HepG2 (cell line): ENCODE measurements around the gene SPAG4. TPM values are rescaled to one million over a fixed set of nuclear protein-coding genes. Genes with fewer than 3 reads are reported as not detected.

Experiments
- ATAC-seq: fragments of 200-7000 bp; cut with Tn5 transposase; 3 replicates; pipeline ENCODE4 v1.9.1; 2020; ENCODE audit warnings: mild to moderate bottlenecking, moderate library complexity
- BruUV-seq: library from RNA; stranded (reverse); fragments of 400-500 nt; replicated peaks from 2 replicates; lab custom pipeline; 2021; lab: Mats Ljungman, UMichigan
- CTCF ChIA-PET: fragments of 300-600 bp; formaldehyde crosslinking; extraction: SDS; loops from one replicate; lab custom pipeline; 2021; ENCODE audit warnings: low total read pairs, inconsistent platforms, low intra/inter-chr PET ratio; lab: Yijun Ruan, JAX
- POLR2A ChIA-PET: fragments of 350-600 bp; sonication (Branson Sonifier 250); formaldehyde crosslinking; loops from one replicate; lab custom pipeline; 2020; ENCODE audit warnings: antibody characterized with exemption, inconsistent platforms; lab: Yijun Ruan, JAX
- DNase-seq: peaks from one replicate; pipeline ENCODE4 v3.0.0-alpha.2; 2015; ENCODE audit warnings: low spot score
- FAIRE-seq: peaks from 3 replicates; lab custom pipeline; 2011; peaks lifted over from hg19 to GRCh38; lab: Jason Lieb, UNC
- H2AFZ ChIP-seq: one replicate; pipeline ENCODE4 v1.6.1; 2011; ENCODE audit warnings: low read length, inconsistent platforms
- H3K27ac ChIP-seq: fragments of 300-600 bp; 3 replicates; pipeline ENCODE4 v1.8.0; 2011; ENCODE audit warnings: mixed run types, mild to moderate bottlenecking, mixed read lengths, low read length, inconsistent platforms; ENCODE audit not compliant: insufficient read depth; ENCODE audit errors: extremely low read length
- H3K27me3 ChIP-seq, 2 experiments: fragments of 200-600 bp in 1 of 2; 2 replicates in 1 of 2; 3 replicates in 1 of 2; pipeline versions ENCODE4 v1.6.0 to v1.8.0; 2011; ENCODE audit warnings: low read length in 2 of 2, mild to moderate bottlenecking in 2 of 2, moderate library complexity in 2 of 2, inconsistent platforms in 1 of 2; ENCODE audit not compliant: insufficient read depth in 2 of 2, control insufficient read depth in 1 of 2
- H3K36me3 ChIP-seq, 2 experiments: fragments of 200-600 bp in 1 of 2; replicated peaks in 1 of 2; 2 replicates in 1 of 2; 3 replicates in 1 of 2; pipeline versions ENCODE4 v1.5.1 to v1.8.0; 2011; ENCODE audit warnings: low read length in 2 of 2, inconsistent platforms in 1 of 2; ENCODE audit not compliant: insufficient read depth in 2 of 2, control insufficient read depth in 1 of 2
- H3K4me1 ChIP-seq: 2 replicates; pipeline ENCODE4 v1.5.1; 2012; ENCODE audit warnings: low read length, inconsistent platforms; ENCODE audit not compliant: insufficient read depth
- H3K4me2 ChIP-seq: 2 replicates; pipeline ENCODE4 v1.6.0; 2011; ENCODE audit warnings: low read depth, low read length, inconsistent platforms
- H3K4me3 ChIP-seq, 3 experiments: fragments of 200-600 bp in 1 of 3; sonication (generic), shearing (Covaris generic) in 1 of 3; replicated peaks in 1 of 3; 2 replicates each; pipeline ENCODE4 v1.5.1; 2011 to 2016; ENCODE audit warnings: low read length in 3 of 3, inconsistent platforms in 2 of 3, low read depth in 2 of 3, mild to moderate bottlenecking in 2 of 3, control low read depth in 1 of 3, mixed read lengths in 1 of 3; ENCODE audit not compliant: insufficient read depth in 1 of 3
- H3K79me2 ChIP-seq: one replicate; pipeline ENCODE4 v1.6.1; 2011; ENCODE audit warnings: low read length, inconsistent platforms; ENCODE audit not compliant: insufficient read depth
- H3K9ac ChIP-seq: 2 replicates; pipeline ENCODE4 v1.6.0; 2011; ENCODE audit warnings: mild to moderate bottlenecking, low read depth, low read length, inconsistent platforms; ENCODE audit not compliant: insufficient read depth
- H3K9me3 ChIP-seq: 2 replicates; pipeline ENCODE4 v1.5.1; 2012; ENCODE audit warnings: mild to moderate bottlenecking, low read length
- H4K20me1 ChIP-seq: 2 replicates; pipeline ENCODE4 v1.6.0; 2011; ENCODE audit warnings: inconsistent platforms, mild to moderate bottlenecking, low read length, moderate library complexity; ENCODE audit not compliant: insufficient read depth
- KAT8 ChIP-seq: IDR thresholded peaks from 2 replicates; pipeline ENCODE4 v1.6.1; 2016; ENCODE audit warnings: missing genetic modification reagents, missing compliant biosample characterization
- KDM2A ChIP-seq: sonication (generic); formaldehyde crosslinking; IDR thresholded peaks from 2 replicates; pipeline ENCODE4 v1.4.0; 2020; ENCODE audit warnings: low read depth, missing genetic modification reagents, borderline replicate concordance
- LRRFIP1 ChIP-seq: sonication (generic); formaldehyde crosslinking; conservative IDR thresholded peaks from 2 replicates; pipeline ENCODE4 v1.4.0; 2020; ENCODE audit warnings: missing genetic modification reagents
- SIN3B ChIP-seq: fragments of 150-350 bp; IDR thresholded peaks from 2 replicates; pipeline ENCODE4 v1.6.1; 2014; ENCODE audit warnings: low read length
- SIX4 ChIP-seq: sonication (generic); formaldehyde crosslinking; IDR thresholded peaks from 2 replicates; pipeline ENCODE4 v1.4.0; 2020; ENCODE audit warnings: missing genetic modification reagents
- ZNF589 ChIP-seq: sonication (generic); formaldehyde crosslinking; conservative IDR thresholded peaks from 2 replicates; pipeline ENCODE4 v1.8.0; 2022; ENCODE audit warnings: mild to moderate bottlenecking, moderate library complexity, missing genetic modification reagents
- ZNF615 ChIP-seq: sonication (generic); formaldehyde crosslinking; IDR thresholded peaks from 2 replicates; pipeline ENCODE4 v1.5.0; 2020; ENCODE audit warnings: mild to moderate bottlenecking, missing genetic modification reagents, borderline replicate concordance
- ZNF652 ChIP-seq: IDR thresholded peaks from 2 replicates; pipeline ENCODE4 v1.6.1; 2016; ENCODE audit warnings: low read depth, borderline replicate concordance
- ZNF776 ChIP-seq: sonication (generic); formaldehyde crosslinking; IDR thresholded peaks from 2 replicates; pipeline ENCODE4 v1.4.0; 2020; ENCODE audit warnings: mild to moderate bottlenecking, missing genetic modification reagents
- WGBS: methylation state at CpG from one replicate; pipeline ENCODE4 v1.1.6; 2017; ENCODE audit warnings: low lambda C conversion rate; 5-methylcytosine and 5-hydroxymethylcytosine counted together
- in situ Hi-C: cut with HindIII; loops from 2 replicates; pipeline ENCODE4 v1.10.0; 2017; ENCODE audit warnings: low pct_unique_long_range_greater_than_20kb; ENCODE audit not compliant: extremely low pct_ligation_motif_present
- intact Hi-C: fragments of 100-400 bp; cut with micrococcal nuclease; formaldehyde crosslinking; loops from one replicate; pipeline ENCODE4 v1.10.0; 2022; ENCODE audit not compliant: unreplicated experiment
- polyA plus RNA-seq, 8 experiments: library from polyadenylated mRNA; depleted of rRNA in 3 of 8; stranded (reverse) in 7 of 8; unstranded in 1 of 8; fragments of >200 nt; fragmentation: Illumina TruSeq in 4 of 8; extraction: Trizol in 4 of 8; gene quantifications; 2 replicates each; pipeline versions ENCODE4 v1.2.1 to v1.2.3, GENCODE V29; 2011 to 2016; ENCODE audit warnings: low read depth in 4 of 8, missing spikeins in 1 of 8, mixed read lengths in 1 of 8; ENCODE audit not compliant: insufficient read depth in 1 of 8
- total RNA-seq, 5 experiments: library from RNA; depleted of rRNA; stranded (reverse); fragments of >200 nt; fragmentation: Illumina TruSeq; extraction: Trizol; gene quantifications; 2 replicates each; pipeline ENCODE4 v1.2.3, GENCODE V29; 2016; ENCODE audit warnings: low read depth in 1 of 5

The SPAG4 gene
- total and polyA plus RNA-seq, 2 of the 13 experiments (the other 11 are each of a cell fraction or from before 2014, with no cell fraction given): 5.8 to 137 TPM

- no peaks in the 10 kb centered on the region for H3K79me2 ChIP-seq
- no peaks in the 10 kb centered on the region for H3K36me3 ChIP-seq
- FAIRE-seq: no peak
- H3K4me1 ChIP-seq: peaks cover 29% of the 10 kb centered on the region
- intact Hi-C loops: no loop called here
- ATAC-seq: no peak
- H2AFZ ChIP-seq: no peak overlapping the region
- DNase-seq: no peak
- no peak overlapping the region for H3K4me3 ChIP-seq
- ChIA-PET CTCF (interaction anchor here (1.0 to 1.3 kb wide), 2 partner anchors 13 to 34 kb away, joined by 3 read pairs; no protein-coding TSS in a partner anchor), POLR2A (interaction anchor here (3.7 kb wide), 1 partner anchor 13 kb away, joined by 17 read pairs; the partner anchor contains the start of gene SPAG4)
- in situ Hi-C loops: loop anchor here (5.0 kb wide), 1 partner anchor 141 kb away; no protein-coding TSS in a partner anchor
- no peak for TF ChIP-seq SIX4 (CRISPR knock-in tag)
- no peak for TF ChIP-seq ZNF589
- TF ChIP-seq ZNF776 (CRISPR knock-in tag): no peak
- no peak for TF ChIP-seq LRRFIP1 (CRISPR knock-in tag)
- TF ChIP-seq KAT8 (CRISPR knock-in tag): no peak
- 0 out of 2 replicates have a peak, but pooled peaks have one; percentile 28 for TF ChIP-seq ZNF615 (CRISPR knock-in tag)
- TF ChIP-seq KDM2A: peak; percentile 1; the same call in 1 of the 2 replicates
- 0 out of 2 replicates have a peak, but pooled peaks have one; percentile 28 for TF ChIP-seq ZNF652 (CRISPR knock-in tag)
- TF ChIP-seq SIN3B: no peak
- H3K9me3 ChIP-seq: no peaks in the 10 kb centered on the region
- H3K27ac ChIP-seq: no peak overlapping the region
- no peaks in the 10 kb centered on the region for H4K20me1 ChIP-seq
- H3K9ac ChIP-seq: no peak overlapping the region
- peaks cover 3 to 30% of the 10 kb centered on the region in 2 experiments; a peak in 4 of 5 replicates for H3K27me3 ChIP-seq
- no TSS peak for BruUV-seq
- no peak overlapping the region for H3K4me2 ChIP-seq
- 70% methylated on average over 15 of the region's 15 CpGs for WGBS
Measured at GRCh38 chr20:35602851-35603495, 12.7 kb upstream of the SPAG4 start.
